ENCODE results near the gene RERE.
"Not testable (repeated sequence)": the region's sequence is repeated elsewhere in the genome, so short reads cannot be mapped to it uniquely, and the experiment has no call there.

RERE gene

DNA sequence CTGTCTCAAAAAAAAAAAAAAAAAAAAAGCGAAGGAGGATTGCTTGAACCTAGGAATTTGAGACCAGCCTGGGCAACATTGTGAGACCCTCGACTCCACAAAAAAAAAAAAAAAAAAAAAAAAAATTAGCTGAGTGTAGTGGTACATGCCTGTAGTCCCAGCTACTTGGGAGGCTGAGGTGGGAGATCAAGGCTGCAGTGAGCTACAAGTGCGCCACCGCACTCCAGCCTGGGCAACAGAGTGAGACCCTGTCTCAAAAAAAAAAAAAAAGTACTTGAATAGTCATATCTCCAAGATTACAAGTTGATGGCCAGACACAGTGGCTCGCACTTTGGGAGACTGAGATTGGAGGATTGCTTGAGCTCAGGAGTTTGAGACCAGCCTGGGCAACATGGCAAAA lies 33.6 kb upstream of the RERE start:
- intact Hi-C loops (cut with micrococcal nuclease): no loop called here
- Mint-ChIP-seq H3K27me3 (peaks cover 3% of the 10 kb centered on the region), H3K4me3 (no peak overlapping the region), H3K9me3 (no peaks in the 10 kb centered on the region), H3K27ac (no peak overlapping the region), H3K4me1 (ENCODE audit: low read depth) (peaks cover 5% of the 10 kb centered on the region), H3K36me3 (ENCODE audit: low read depth) (peaks cover 11% of the 10 kb centered on the region)

- H3K27ac Mint-ChIP-seq: no peak overlapping the region
- no peak overlapping the region for H3K4me3 Mint-ChIP-seq
- intact Hi-C loops (cut with micrococcal nuclease): loop anchor here (2.0 to 10.0 kb wide), 2 partner anchors 124 to 288 kb away; no protein-coding TSS in a partner anchor
- no peaks in the 10 kb centered on the region for H3K36me3 Mint-ChIP-seq (ENCODE audit: low read depth)
- H3K27me3 Mint-ChIP-seq: peaks cover 7% of the 10 kb centered on the region
- no peaks in the 10 kb centered on the region for H3K9me3 Mint-ChIP-seq
- peaks cover 5% of the 10 kb centered on the region for H3K4me1 Mint-ChIP-seq (ENCODE audit: low read depth)
These were observed 31.4 kb upstream of the RERE start for GRCh38 chr1:8848663-8849386.

DNA sequence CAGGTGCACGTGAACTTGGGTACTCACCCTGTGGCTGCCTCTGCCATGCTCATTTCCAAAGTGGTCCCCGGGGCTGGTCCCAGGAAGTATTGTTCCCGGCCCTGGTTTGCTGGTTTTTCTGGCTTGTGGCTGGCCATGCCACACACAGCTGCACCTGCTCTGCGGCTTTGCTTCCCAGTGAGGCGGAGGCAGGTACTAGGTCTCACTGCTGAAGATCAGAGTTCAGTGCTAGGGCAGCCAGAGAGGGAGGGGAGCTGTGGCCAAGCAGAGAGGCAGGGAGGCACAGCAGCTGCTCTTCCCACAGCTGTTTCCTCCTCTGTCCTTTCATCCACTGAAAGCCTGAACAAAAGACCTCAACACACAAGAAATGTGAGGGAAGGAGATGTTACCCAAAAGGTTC lies 30.6 kb upstream of the RERE start:
- H3K27ac Mint-ChIP-seq: no peak overlapping the region
- H3K27me3 Mint-ChIP-seq: peaks cover 7% of the 10 kb centered on the region
- no peak overlapping the region for H3K4me3 Mint-ChIP-seq
- H3K36me3 Mint-ChIP-seq (ENCODE audit: low read depth): no peaks in the 10 kb centered on the region
- H3K4me1 Mint-ChIP-seq (ENCODE audit: low read depth): peaks cover 5% of the 10 kb centered on the region
- H3K9me3 Mint-ChIP-seq: no peaks in the 10 kb centered on the region
- intact Hi-C loops (cut with micrococcal nuclease): loop anchor here (2.0 to 10.0 kb wide), 2 partner anchors 123 to 287 kb away; no protein-coding TSS in a partner anchor

DNA sequence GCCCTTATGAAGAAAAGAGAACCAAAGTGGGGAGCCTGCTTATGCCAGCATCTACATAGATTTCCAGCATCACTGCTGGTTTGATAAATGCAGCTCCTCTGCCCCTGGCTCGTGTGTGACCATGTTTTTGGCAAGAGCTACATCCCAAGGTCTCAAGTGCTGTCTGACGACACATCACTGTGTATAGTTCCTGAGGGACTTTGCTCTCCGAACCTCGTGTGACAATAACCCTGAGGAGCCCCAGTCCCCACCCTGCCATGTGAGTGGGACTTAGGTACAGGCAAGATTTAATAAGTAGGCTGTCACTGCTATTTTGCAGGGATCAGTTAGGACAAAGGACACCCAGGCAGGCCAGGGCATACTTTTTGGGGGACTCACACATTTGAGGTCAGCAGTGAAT lies 28.8 kb upstream of the RERE start:
- no peak overlapping the region for H3K27ac Mint-ChIP-seq
- intact Hi-C loops (cut with micrococcal nuclease): loop anchor here (10.0 kb wide), 1 partner anchor 121 kb away; no protein-coding TSS in a partner anchor
- H3K4me3 Mint-ChIP-seq: no peak overlapping the region
- peaks cover 5% of the 10 kb centered on the region for H3K4me1 Mint-ChIP-seq (ENCODE audit: low read depth)
- H3K36me3 Mint-ChIP-seq (ENCODE audit: low read depth): no peaks in the 10 kb centered on the region
- peaks cover 7% of the 10 kb centered on the region for H3K27me3 Mint-ChIP-seq
- H3K9me3 Mint-ChIP-seq: no peaks in the 10 kb centered on the region

- no peaks in the 10 kb centered on the region for H3K36me3 Mint-ChIP-seq (ENCODE audit: low read depth)
- peaks cover 7% of the 10 kb centered on the region for H3K4me1 Mint-ChIP-seq (ENCODE audit: low read depth)
- H3K27ac Mint-ChIP-seq: no peak overlapping the region
- H3K9me3 Mint-ChIP-seq: no peaks in the 10 kb centered on the region
- intact Hi-C loops (cut with micrococcal nuclease): loop anchor here (10.0 kb wide), 1 partner anchor 121 kb away; no protein-coding TSS in a partner anchor
- peaks cover 7% of the 10 kb centered on the region for H3K27me3 Mint-ChIP-seq
- no peak overlapping the region for H3K4me3 Mint-ChIP-seq
These were observed 28.0 kb upstream of the RERE start for GRCh38 chr1:8845104-8846097.

GRCh38 chr1:8844501-8845006 lies 27.1 kb upstream of the RERE start:
- H3K27me3 Mint-ChIP-seq: peaks cover 7% of the 10 kb centered on the region
- H3K9me3 Mint-ChIP-seq: no peaks in the 10 kb centered on the region
- no peaks in the 10 kb centered on the region for H3K36me3 Mint-ChIP-seq (ENCODE audit: low read depth)
- H3K4me3 Mint-ChIP-seq: no peak overlapping the region
- peaks cover 9% of the 10 kb centered on the region for H3K4me1 Mint-ChIP-seq (ENCODE audit: low read depth)
- intact Hi-C loops (cut with micrococcal nuclease): loop anchor here (10.0 kb wide), 1 partner anchor 120 kb away; no protein-coding TSS in a partner anchor
- no peak overlapping the region for H3K27ac Mint-ChIP-seq

DNA sequence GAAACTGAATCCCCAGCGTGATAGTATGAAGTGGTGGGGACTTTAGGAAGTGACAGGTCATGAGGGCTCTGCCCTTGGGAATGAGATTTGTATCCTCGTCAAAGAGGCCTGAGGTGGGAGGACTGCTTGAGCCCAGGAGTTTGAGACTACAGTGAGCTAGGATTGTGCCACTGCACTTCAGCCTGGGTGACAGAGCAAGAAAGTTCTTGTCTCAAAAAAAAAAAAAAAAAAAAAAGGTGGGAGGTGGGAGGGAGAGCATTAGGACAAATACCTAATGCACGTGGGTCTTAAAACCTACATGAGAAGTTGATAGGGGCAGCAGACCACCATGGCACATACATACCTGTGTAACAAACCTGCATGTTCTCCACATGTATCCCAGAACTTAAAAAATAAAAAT lies 24.0 kb upstream of the RERE start:
- H3K4me3 Mint-ChIP-seq: no peak overlapping the region
- no peaks in the 10 kb centered on the region for H3K9me3 Mint-ChIP-seq
- intact Hi-C loops (cut with micrococcal nuclease): loop anchor here (10.0 kb wide), 1 partner anchor 117 kb away; no protein-coding TSS in a partner anchor
- H3K27me3 Mint-ChIP-seq: peaks cover 4% of the 10 kb centered on the region
- H3K36me3 Mint-ChIP-seq (ENCODE audit: low read depth): no peaks in the 10 kb centered on the region
- H3K4me1 Mint-ChIP-seq (ENCODE audit: low read depth): peaks cover 4% of the 10 kb centered on the region
- no peak overlapping the region for H3K27ac Mint-ChIP-seq

- H3K27ac Mint-ChIP-seq: no peak overlapping the region
- no peak overlapping the region for H3K4me3 Mint-ChIP-seq
- peaks cover 4% of the 10 kb centered on the region for H3K4me1 Mint-ChIP-seq (ENCODE audit: low read depth)
- intact Hi-C loops (cut with micrococcal nuclease): loop anchor here (10.0 kb wide), 1 partner anchor 115 kb away; no protein-coding TSS in a partner anchor
- no peaks in the 10 kb centered on the region for H3K9me3 Mint-ChIP-seq
- H3K36me3 Mint-ChIP-seq (ENCODE audit: low read depth): no peaks in the 10 kb centered on the region
- H3K27me3 Mint-ChIP-seq: peaks cover 4% of the 10 kb centered on the region
These were observed 22.6 kb upstream of the RERE start for GRCh38 chr1:8839990-8840389.

DNA sequence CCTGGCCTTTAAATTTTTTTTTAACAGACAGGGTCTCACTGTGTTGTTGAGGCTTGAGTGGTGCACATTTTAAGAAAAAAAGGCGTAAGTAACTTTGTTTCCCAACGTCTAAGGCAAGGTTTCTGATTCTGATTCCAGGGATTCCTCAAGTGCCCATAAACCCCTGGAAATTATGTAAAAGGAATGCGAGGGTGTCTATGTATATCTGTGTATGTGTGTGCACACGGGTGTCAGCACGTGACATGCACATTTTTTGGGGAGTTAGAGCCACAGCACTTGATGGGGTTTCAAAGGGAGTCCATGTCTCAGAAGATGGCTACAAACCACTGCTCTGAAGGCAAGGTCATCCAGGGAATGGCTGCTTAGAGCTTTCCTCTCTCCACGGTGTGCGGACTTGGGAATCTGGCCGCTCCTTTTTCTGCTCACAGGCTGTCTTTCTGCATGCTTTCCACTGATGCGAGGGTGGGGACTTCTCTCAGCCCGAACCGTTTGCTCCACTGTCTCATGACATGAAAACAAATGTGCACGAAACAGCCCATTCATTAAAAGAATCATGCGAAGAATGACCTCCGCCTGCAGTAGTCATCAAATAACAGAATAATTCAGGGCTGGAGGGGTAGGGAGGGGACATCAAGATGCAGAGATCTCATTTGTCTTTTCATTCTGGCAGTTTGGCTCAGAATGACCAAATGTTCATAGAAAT lies 18.7 kb upstream of the RERE start:
- peaks cover 4% of the 10 kb centered on the region for H3K4me1 Mint-ChIP-seq (ENCODE audit: low read depth)
- H3K4me3 Mint-ChIP-seq: no peak overlapping the region
- H3K36me3 Mint-ChIP-seq (ENCODE audit: low read depth): no peaks in the 10 kb centered on the region
- no peaks in the 10 kb centered on the region for H3K9me3 Mint-ChIP-seq
- intact Hi-C loops (cut with micrococcal nuclease): no loop called here
- no peaks in the 10 kb centered on the region for H3K27me3 Mint-ChIP-seq
- H3K27ac Mint-ChIP-seq: no peak overlapping the region

DNA sequence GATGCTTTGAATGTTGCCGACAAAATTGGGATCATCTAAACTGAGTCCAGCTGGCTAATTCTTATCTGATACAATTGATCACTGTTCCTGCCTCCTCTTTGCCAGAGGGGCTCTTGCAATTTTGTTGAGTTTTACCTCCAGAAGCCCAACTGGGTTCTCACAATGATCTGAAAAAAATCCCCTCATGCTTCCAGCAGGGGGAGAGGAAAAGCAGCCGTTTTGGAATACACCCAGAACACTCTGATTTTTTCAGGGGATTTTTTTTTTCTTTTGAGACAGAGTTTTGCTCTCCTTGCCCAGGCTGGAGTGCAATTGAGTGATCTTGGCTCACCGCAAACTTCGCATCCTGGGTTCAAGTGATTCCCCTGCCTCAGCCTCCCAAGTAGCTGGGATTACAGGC lies 13.9 kb upstream of the RERE start:
- Mint-ChIP-seq H3K36me3 (ENCODE audit: low read depth) (no peaks in the 10 kb centered on the region), H3K27ac (no peak overlapping the region), H3K9me3 (no peaks in the 10 kb centered on the region), H3K4me3 (no peak overlapping the region), H3K4me1 (ENCODE audit: low read depth) (peaks cover 7% of the 10 kb centered on the region), H3K27me3 (peaks cover 2% of the 10 kb centered on the region)
- intact Hi-C loops (cut with micrococcal nuclease): no loop called here

DNA sequence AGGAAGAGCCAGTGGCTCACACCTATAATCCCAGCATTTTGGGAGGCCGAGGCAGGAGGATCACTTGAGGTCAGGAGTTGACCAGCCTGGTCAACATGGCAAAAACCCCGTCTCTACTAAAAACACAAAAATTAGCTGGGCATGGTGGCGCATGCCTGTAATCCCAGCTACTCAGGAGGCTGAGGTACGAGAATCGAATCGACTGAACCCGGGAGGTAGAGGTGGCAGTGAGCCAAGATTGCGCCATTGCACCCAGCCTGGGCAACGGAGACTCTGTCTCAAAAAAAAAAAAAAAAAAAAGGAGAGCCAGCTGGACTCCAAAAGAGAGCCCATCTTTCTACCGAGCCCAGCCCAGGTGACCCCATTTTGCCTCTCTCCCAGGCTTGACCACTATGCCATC lies 13.3 kb upstream of the RERE start:
- H3K27me3 Mint-ChIP-seq; H3K27ac Mint-ChIP-seq; intact Hi-C loops (cut with micrococcal nuclease); H3K36me3 Mint-ChIP-seq (ENCODE audit: low read depth); H3K4me3 Mint-ChIP-seq; H3K9me3 Mint-ChIP-seq: not testable (repeated sequence)
- H3K4me1 Mint-ChIP-seq (ENCODE audit: low read depth): peaks cover 11% of the 10 kb centered on the region

DNA sequence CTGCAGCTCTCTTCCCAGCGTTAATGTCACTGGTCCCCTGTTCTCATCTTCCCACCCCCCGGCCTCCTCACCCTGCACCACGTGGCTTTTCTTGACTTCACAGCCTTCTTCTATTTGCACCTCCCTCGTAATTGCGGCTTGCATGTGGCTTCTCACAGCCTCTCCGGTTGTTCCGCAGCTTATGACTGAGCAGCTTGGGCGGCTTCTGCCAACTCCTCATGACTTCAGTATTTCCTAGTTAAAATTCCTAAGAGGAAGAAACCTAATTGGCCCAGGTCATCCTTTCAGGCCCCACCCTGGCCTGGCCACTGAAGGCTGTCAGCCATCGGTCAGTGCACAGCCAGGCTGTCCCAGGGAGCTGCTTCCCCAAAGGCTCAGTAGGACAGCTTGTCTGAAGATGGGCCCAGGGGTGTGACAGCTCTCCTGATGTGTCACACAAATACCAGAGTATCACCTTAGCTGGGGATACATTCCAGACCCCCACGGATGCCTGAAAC lies 8.6 kb upstream of the RERE start:
- H3K36me3 Mint-ChIP-seq (ENCODE audit: low read depth): no peaks in the 10 kb centered on the region
- H3K4me3 Mint-ChIP-seq: no peak overlapping the region
- no peaks in the 10 kb centered on the region for H3K9me3 Mint-ChIP-seq
- H3K27me3 Mint-ChIP-seq: peaks cover 5% of the 10 kb centered on the region
- H3K27ac Mint-ChIP-seq: no peak overlapping the region
- intact Hi-C loops (cut with micrococcal nuclease): no loop called here
- H3K4me1 Mint-ChIP-seq (ENCODE audit: low read depth): peaks cover 32% of the 10 kb centered on the region

- peaks cover 26% of the 10 kb centered on the region for H3K4me1 Mint-ChIP-seq (ENCODE audit: low read depth)
- H3K27ac Mint-ChIP-seq: peak overlapping the region; percentile 76
- peaks cover 3% of the 10 kb centered on the region for H3K27me3 Mint-ChIP-seq
- intact Hi-C loops (cut with micrococcal nuclease): no loop called here
- no peaks in the 10 kb centered on the region for H3K36me3 Mint-ChIP-seq (ENCODE audit: low read depth)
- H3K4me3 Mint-ChIP-seq: peak overlapping the region; percentile 13
- H3K9me3 Mint-ChIP-seq: no peaks in the 10 kb centered on the region
These were observed 5.8 kb upstream of the RERE start for GRCh38 chr1:8823295-8823664.
